Thyroid gland (tissue), 4 donors: ENCODE results near the gene UBA6.

Experiments
- POLR2A ChIP-seq, 2 donors: fragments of 450-650 bp; IDR thresholded peaks; one replicate each; pipeline ENCODE4 v1.6.1; 2017; ENCODE audit warnings: antibody characterized with exemption in 2 of 2, mild to moderate bottlenecking in 2 of 2, moderate library complexity in 1 of 2
- TF ChIP-seq, protein P1 (sequence below), 6 experiments: fragments of 200-600 bp in 3 of 6; fragments of 450-650 bp in 3 of 6; sonication (generic) in 3 of 6; IDR thresholded peaks; one replicate each; pipeline ENCODE4 v1.5.1; 2016 to 2019; ENCODE audit warnings: antibody characterized with exemption in 6 of 6, mild to moderate bottlenecking in 2 of 6, inconsistent platforms in 1 of 6, moderate library complexity in 1 of 6

DNA sequence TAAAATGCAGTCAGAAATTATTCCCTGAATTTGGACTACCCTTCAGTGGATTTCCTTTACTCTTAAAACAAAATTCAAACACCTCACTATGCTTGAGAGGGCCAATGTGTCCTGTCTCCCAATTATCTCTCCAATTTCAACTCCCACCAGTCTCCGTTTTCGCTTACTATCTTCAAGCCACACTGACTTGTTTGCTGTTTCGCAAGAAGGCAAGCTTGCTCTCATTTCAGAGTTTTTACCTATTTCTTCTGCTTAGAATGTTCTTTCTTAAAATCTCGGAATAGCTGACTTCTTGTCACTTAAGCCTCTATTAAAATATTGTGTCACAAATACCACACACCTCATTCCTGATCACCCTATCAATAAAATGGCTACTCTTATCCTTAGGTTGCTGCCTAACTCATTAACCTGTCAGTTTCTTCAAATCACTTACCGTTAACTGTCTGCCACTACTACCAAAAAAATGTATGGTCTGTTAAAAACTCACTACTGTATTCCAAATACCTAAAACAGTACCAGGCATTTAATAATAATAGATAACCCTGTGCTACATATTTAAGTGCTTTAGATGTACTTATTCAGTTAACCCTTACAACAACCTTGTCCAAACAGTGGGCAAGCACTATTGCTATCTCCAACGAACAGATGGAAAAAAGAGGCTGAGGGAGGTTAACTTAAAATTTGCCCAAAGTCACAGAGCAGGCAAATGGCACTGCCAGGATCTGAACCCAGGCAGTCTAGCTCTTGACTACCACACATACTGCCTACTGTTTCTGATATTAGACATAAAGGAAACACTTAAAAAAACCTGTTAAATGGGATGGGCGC, 2.9 kb downstream of the UBA6 start:
- TF ChIP-seq, protein P1, sequence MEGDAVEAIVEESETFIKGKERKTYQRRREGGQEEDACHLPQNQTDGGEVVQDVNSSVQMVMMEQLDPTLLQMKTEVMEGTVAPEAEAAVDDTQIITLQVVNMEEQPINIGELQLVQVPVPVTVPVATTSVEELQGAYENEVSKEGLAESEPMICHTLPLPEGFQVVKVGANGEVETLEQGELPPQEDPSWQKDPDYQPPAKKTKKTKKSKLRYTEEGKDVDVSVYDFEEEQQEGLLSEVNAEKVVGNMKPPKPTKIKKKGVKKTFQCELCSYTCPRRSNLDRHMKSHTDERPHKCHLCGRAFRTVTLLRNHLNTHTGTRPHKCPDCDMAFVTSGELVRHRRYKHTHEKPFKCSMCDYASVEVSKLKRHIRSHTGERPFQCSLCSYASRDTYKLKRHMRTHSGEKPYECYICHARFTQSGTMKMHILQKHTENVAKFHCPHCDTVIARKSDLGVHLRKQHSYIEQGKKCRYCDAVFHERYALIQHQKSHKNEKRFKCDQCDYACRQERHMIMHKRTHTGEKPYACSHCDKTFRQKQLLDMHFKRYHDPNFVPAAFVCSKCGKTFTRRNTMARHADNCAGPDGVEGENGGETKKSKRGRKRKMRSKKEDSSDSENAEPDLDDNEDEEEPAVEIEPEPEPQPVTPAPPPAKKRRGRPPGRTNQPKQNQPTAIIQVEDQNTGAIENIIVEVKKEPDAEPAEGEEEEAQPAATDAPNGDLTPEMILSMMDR (IDR thresholded peaks at IDR 0.05): no peak
- no peak for TF ChIP-seq POLR2A (IDR thresholded peaks at IDR 0.05)
